Erythroblast (primary cell): Measurements from ENCODE around the gene TRIM37.

Experiments
- DNase-seq, 2 experiments: peaks; one replicate each; lab custom pipeline; 2025; lab: John Stamatoyannopoulos, UW
- GATA1 ChIP-seq: IDR thresholded peaks from 2 replicates; pipeline ENCODE4 v1.6.1; 2011; ENCODE audit warnings: low read depth, mild to moderate bottlenecking, control low read depth, low read length, moderate library complexity
- POLR2A ChIP-seq: IDR thresholded peaks from 2 replicates; pipeline ENCODE4 v1.6.1; 2011; ENCODE audit warnings: mild to moderate bottlenecking, low read length

The TRIM37 gene

GRCh38 chr17:59002848-59003247 lies 103.8 kb downstream of the TRIM37 start:
- TF ChIP-seq GATA1 (no peak), POLR2A (no peak)
- DNase-seq = no peak

DNA sequence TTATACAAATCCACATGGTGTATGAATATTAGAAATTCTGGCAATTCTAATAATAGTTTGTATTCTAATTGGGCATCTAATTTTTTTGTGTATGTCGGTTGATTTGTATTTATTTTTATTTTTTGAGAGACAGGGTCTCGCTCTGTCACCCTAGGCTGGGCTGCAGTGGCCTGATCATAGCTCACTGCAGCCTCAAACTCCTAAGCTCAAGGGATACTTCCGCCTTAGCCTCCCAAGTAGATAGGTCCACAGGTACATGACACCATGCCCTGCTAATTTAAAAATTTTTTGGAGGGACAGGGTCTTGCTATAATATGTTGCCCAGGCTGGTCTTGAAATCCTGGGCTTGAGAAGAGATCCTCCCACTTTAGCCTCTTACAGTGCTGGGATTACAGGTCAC lies 104.6 kb downstream of the TRIM37 start:
- no peak for TF ChIP-seq GATA1
- TF ChIP-seq POLR2A = no peak
- DNase-seq = no peak

- TF ChIP-seq GATA1 (no peak), POLR2A (no peak)
- no peak for DNase-seq
These were observed 105.4 kb downstream of the TRIM37 start for GRCh38 chr17:59001158-59001814.

DNA sequence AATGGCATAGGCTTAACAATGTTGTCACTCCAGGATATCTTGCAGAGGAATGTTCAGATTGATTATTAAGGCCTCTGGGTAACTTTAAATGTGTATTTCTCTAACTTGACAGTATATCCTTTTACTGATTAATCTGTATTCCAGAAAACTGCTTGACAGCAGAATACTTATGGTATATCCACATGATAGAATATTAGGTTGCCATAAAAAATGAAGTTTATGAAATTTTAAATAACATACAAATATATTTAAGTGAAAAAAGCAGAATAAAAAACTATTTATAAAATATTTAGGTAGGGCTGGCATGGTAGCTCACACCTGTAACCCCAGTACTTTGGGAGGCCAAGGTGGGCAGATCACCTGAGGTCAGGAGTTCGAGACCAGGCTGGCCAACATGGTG lies 106.7 kb downstream of the TRIM37 start:
- DNase-seq = no peak

GRCh38 chr17:58999500-58999899 lies 107.2 kb downstream of the TRIM37 start:
- no peak for TF ChIP-seq GATA1
- no peak for DNase-seq

More for the DNA sequence above, 106.7 kb downstream of the TRIM37 start:
- TF ChIP-seq GATA1 (no peak), POLR2A (no peak)

DNA sequence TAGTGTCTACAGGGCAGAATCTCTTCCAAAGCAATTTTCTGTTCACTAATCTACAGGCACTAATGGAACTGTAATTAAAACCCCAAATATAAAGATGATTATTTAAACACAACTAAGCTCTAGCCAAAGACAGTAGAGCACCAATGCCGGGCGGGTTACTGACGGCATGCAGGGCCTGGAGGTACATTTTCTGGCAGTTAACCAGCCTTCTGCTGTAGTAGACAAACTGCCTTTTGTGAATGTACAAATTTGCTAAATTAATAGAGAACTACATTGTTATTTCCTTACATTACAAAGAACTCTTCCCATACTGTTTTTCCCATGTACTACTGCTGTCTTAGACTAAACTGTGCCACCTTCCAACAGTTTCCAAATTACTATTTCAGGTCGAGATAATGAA lies 107.8 kb downstream of the TRIM37 start:
- no peak for TF ChIP-seq POLR2A
- TF ChIP-seq GATA1 = no peak
- DNase-seq = no peak

- DNase-seq = no peak
- no peak for TF ChIP-seq POLR2A
- TF ChIP-seq GATA1 = no peak
These were observed 108.7 kb downstream of the TRIM37 start for GRCh38 chr17:58997756-58998553.

DNA sequence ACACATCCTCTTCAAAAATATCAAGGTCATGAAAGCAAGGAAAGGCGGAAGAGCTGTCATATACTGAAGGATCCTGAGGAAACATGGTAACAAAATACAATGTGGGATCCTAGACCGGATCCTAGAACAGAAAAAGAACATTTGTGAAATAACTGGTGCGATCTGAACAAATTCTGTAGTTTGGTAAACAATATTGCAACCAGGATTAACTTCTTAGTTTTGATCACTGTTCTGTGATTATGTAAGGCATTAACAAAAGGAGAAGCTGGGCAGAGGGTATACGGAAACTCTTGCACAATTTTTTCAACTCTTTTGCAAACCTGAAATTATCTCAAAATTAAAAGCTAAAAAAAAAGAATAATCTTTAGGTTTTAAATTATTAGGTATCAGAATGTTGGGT lies 109.7 kb downstream of the TRIM37 start:
- TF ChIP-seq GATA1 (no peak), POLR2A (no peak)
- DNase-seq = no peak

GRCh38 chr17:58995247-58995940 lies 111.3 kb downstream of the TRIM37 start:
- DNase-seq = no peak
- TF ChIP-seq POLR2A (no peak), GATA1 (no peak)

DNA sequence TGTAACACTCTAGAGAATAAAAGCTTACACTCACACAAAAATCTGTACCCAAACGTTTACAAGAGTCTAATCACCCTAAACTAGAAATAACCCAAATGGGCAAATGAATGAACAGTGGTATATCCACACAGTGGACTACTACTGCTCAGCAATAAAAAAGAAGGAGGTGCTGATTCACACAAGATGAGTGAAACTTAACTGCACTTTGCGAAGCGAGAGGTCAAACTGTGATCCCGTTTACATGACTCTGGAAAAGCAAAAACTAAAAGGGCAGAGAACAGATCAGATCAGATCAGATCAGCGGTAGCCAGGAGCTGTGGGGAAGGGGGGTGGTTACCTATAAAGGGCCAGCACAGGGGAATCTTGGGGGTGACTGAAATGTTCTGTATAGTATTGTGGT lies 113.4 kb downstream of the TRIM37 start:
- no peak for DNase-seq
- TF ChIP-seq POLR2A = no peak
- no peak for TF ChIP-seq GATA1

DNA sequence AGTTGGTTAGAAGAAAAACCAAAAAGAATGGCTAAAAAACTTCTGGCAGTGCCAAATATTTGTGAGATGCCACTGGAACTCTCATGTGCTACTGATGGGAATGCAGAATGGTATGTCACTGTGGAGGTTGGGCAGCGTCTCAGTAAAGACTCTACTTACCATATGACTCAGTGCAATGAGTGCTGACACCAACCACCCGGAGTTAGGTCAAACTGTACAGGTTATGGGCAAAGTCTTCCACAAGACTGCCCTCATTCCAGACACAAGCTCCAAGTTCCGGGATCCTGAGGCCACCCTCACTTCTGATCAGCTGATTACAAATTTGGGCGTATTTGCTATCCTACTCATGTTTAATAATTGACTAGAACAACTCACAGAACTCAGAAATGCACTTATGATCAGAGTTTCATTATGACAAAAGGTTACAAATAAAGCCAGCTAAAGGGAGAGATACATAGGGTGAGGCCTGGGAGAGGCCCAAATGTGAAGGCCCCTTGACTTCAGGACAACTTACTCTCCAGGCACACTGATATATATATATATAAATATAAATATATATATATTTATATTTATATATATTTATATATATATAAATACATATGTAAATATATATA lies 114.9 kb downstream of the TRIM37 start:
- no peak for TF ChIP-seq GATA1
- TF ChIP-seq POLR2A = no peak
- no peak for DNase-seq

GRCh38 chr17:58989629-58990028 lies 117.1 kb downstream of the TRIM37 start:
- TF ChIP-seq POLR2A = no peak
- no peak for TF ChIP-seq GATA1
- DNase-seq = no peak

DNA sequence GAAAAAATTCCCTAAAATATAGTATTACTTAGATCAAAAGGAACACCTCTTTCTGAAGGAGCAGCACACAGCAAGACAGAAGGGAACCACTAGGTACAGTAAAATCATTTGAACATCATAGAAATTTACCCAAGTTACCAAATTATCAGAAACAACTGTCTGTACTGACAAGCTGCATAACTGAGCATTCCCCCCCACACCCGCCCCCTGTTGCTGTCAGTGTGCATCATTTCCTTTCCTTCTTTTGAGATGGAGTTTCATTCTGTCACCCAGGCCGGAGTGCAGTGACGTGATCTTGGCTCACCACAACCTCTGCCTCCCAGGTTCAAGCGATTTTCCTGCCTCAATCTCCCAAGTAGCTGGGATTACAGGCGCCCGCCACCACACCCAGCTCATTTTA lies 120.7 kb downstream of the TRIM37 start:
- DNase-seq = no peak
- no peak for TF ChIP-seq GATA1
- no peak for TF ChIP-seq POLR2A

GRCh38 chr17:58985367-58985766 lies 121.3 kb downstream of the TRIM37 start:
- no peak for TF ChIP-seq POLR2A
- TF ChIP-seq GATA1 = no peak
- DNase-seq = no peak
